HFFc6 (cell line): ENCODE data around the gene FAM241A. TPM values are rescaled to one million over a fixed set of nuclear protein-coding genes. Genes with fewer than 3 reads are reported as not detected.
"Not testable (repeated sequence)": the region's sequence is repeated elsewhere in the genome, so short reads cannot be mapped to it uniquely, and the experiment has no call there.

Experiments
- DNase-seq: peaks from one replicate; pipeline ENCODE4 v3.0.0-alpha.2; 2018
- H3K27ac Mint-ChIP-seq: 2 replicates; pipeline ENCODE4 v1.8.0; 2020; ENCODE audit warnings: mild to moderate bottlenecking, mixed read lengths
- H3K27me3 Mint-ChIP-seq: 2 replicates; pipeline ENCODE4 v1.8.0; 2021; ENCODE audit warnings: mild to moderate bottlenecking, moderate library complexity, mixed read lengths; ENCODE audit not compliant: insufficient read depth
- H3K36me3 Mint-ChIP-seq: 2 replicates; pipeline ENCODE4 v1.8.0; 2021; ENCODE audit warnings: low read depth, mixed read lengths
- H3K4me1 Mint-ChIP-seq: 2 replicates; pipeline ENCODE4 v1.8.0; 2020; ENCODE audit warnings: low read depth, mixed read lengths
- H3K4me3 Mint-ChIP-seq: 2 replicates; pipeline ENCODE4 v1.8.0; 2020; ENCODE audit warnings: mild to moderate bottlenecking, moderate library complexity, mixed read lengths
- H3K9me3 Mint-ChIP-seq: 2 replicates; pipeline ENCODE4 v1.8.0; 2020; ENCODE audit warnings: mild to moderate bottlenecking, mixed read lengths
- CTCF ChIP-seq: fragments of 200-600 bp; sonication (generic); IDR thresholded peaks from 2 replicates; pipeline ENCODE4 v1.5.0; 2021; ENCODE audit warnings: antibody characterized with exemption, mild to moderate bottlenecking
- total RNA-seq, 6 experiments: library from RNA; stranded (reverse); fragmentation: NEBNext Ultra II Directional; extraction: Animal tissue kit (Norgen Biotek cat#: 25700); gene quantifications; 2 replicates in 1 of 6; 3 replicates in 5 of 6; pipeline ENCODE4 v1.2.3, GENCODE V29; 2021

FAM241A gene
- total RNA-seq, 6 experiments from 2014 or later, result 0.50 to 0.78 (median 0.57) TPM

GRCh38 chr4:112196461-112196860 is 51.2 kb downstream of the FAM241A start:
- Mint-ChIP-seq H3K36me3 (no peaks in the 10 kb centered on the region), H3K27ac (no peak overlapping the region), H3K9me3 (no peaks in the 10 kb centered on the region), H3K4me1 (no peaks in the 10 kb centered on the region), H3K27me3 (no peaks in the 10 kb centered on the region), H3K4me3 (no peak overlapping the region)
- no peak for DNase-seq
- TF ChIP-seq CTCF, result no peak

- Mint-ChIP-seq H3K36me3 (no peaks in the 10 kb centered on the region), H3K4me3 (no peak overlapping the region), H3K4me1 (no peaks in the 10 kb centered on the region), H3K9me3 (no peaks in the 10 kb centered on the region), H3K27me3 (no peaks in the 10 kb centered on the region), H3K27ac (no peak overlapping the region)
- no peak for DNase-seq
- no peak for TF ChIP-seq CTCF
Observed at GRCh38 chr4:112199041-112199440, 53.8 kb downstream of the FAM241A start.

- Mint-ChIP-seq H3K27ac (no peak overlapping the region), H3K4me1 (no peaks in the 10 kb centered on the region), H3K4me3 (no peak overlapping the region), H3K36me3 (no peaks in the 10 kb centered on the region), H3K27me3 (no peaks in the 10 kb centered on the region; the same call in 1 of the 2 replicates), H3K9me3 (no peaks in the 10 kb centered on the region)
- DNase-seq, result no peak
- TF ChIP-seq CTCF, result no peak
Observed at GRCh38 chr4:112201915-112202505, 56.8 kb downstream of the FAM241A start.

DNA sequence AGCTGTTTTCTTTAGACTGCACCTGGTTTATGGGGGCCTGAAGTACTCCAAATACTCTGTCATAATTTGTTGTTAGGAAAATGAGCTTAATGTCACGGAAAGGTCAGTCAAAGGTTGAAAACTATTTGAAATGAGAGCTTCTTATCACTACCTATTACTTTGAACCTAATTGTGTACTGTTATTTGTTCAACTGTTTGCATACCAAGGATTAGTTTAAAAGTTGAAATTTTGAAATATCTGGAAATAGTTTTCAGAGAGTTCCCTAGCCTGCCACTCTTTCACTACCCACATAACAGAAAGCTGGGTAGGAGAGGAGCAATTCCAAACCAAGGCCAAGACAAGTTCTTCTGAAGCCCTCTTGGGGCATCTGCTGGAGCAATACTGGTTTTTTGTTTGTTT is 58.3 kb downstream of the FAM241A start:
- H3K27me3 Mint-ChIP-seq, result no peaks in the 10 kb centered on the region; the same call in 1 of the 2 replicates
- no peak overlapping the region for H3K27ac Mint-ChIP-seq
- H3K9me3 Mint-ChIP-seq, result no peaks in the 10 kb centered on the region
- no peaks in the 10 kb centered on the region for H3K36me3 Mint-ChIP-seq
- no peaks in the 10 kb centered on the region for H3K4me1 Mint-ChIP-seq
- TF ChIP-seq CTCF, result no peak
- DNase-seq, result no peak
- H3K4me3 Mint-ChIP-seq, result no peak overlapping the region

- Mint-ChIP-seq H3K36me3 (no peaks in the 10 kb centered on the region), H3K27ac (no peak overlapping the region), H3K4me1 (no peaks in the 10 kb centered on the region; the same call in 1 of the 2 replicates), H3K27me3 (no peaks in the 10 kb centered on the region; the same call in 1 of the 2 replicates), H3K4me3 (no peak overlapping the region), H3K9me3 (no peaks in the 10 kb centered on the region)
- DNase-seq, result no peak
- TF ChIP-seq CTCF, result no peak
Observed at GRCh38 chr4:112206431-112206830, 61.2 kb downstream of the FAM241A start.

DNA sequence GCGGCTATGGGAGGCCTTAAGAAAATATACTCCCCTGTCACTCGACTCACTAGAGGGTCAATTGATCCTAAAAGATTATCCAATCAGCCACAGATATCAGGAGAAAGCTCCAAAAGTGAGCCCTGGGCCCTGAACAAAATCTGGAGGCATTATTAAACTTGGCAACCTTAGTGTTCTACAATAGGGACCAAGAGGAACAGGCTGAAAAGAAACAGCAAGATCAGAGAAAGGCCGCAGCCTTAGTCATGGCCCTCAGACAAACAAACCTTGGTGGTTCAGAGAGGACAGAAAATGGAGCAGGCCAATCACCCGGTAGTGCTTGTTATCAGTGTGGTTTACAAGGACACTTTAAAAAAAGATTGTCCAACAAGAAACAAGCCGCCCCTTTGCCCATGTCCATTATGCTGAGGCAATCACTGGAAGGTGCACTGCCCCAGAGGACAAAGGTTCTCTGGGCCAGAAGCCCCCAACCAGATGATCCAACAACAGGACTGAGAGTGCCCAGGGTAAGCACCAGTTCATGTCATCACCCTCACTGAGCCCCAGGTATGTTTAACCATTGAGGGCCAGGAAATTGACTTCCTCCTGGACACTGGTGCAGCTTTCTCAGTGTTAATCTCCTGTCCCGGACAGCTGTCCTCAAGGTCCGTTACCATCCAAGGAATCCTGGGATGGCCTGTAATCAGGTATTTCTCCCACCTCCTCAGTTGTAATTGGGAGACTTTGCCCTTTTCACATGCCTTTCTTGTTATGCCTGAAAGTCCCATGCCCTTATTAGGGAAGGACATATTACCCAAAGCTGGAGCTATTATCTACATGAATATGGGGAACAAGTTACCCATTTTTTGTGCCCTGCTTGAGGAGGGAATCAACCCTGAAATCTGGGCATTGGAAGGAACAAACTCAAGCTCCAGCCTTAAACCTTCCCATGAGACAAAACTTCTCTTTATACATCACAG is 63.2 kb downstream of the FAM241A start:
- not testable (repeated sequence) for H3K36me3 Mint-ChIP-seq, DNase-seq, H3K9me3 Mint-ChIP-seq, H3K4me3 Mint-ChIP-seq, H3K27me3 Mint-ChIP-seq, H3K27ac Mint-ChIP-seq, H3K4me1 Mint-ChIP-seq
